IPS-11a (cell line): Measurements from ENCODE around the gene TRAPPC3.
"Not testable (repeated sequence)": the region's sequence is repeated elsewhere in the genome, so short reads cannot be mapped to it uniquely, and the experiment has no call there.

Source experiments
- H3K4me3 ChIP-seq: one replicate; pipeline ENCODE4 v1.5.1; 2013; ENCODE audit warnings: low read depth, low read length, control low read depth

The TRAPPC3 gene

GRCh38 chr1:36166938-36167905 is 17.9 kb upstream of the TRAPPC3 start:
- no peak overlapping the region for H3K4me3 ChIP-seq

GRCh38 chr1:36166136-36166535 is 16.9 kb upstream of the TRAPPC3 start:
- no peak overlapping the region for H3K4me3 ChIP-seq

DNA sequence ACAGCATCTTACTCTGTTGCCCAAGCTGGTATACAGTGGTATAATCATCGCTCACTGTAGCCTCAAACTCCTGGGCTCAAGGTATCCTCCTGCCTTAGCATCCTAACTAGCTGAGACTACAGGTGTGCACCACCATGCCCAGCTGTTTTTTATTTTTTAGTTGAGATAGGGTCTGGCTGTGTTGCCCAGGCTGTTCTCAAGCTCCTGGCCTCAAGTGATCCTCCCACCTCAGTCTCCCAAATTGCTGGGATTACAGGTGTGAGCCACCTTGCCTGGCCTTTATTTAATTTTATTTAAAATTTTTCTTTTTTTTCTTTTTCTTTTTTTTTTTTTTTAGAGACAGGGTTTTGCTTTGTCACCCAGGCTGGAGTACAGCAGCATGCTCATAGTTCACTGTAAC is 15.9 kb upstream of the TRAPPC3 start:
- no peak overlapping the region for H3K4me3 ChIP-seq

DNA sequence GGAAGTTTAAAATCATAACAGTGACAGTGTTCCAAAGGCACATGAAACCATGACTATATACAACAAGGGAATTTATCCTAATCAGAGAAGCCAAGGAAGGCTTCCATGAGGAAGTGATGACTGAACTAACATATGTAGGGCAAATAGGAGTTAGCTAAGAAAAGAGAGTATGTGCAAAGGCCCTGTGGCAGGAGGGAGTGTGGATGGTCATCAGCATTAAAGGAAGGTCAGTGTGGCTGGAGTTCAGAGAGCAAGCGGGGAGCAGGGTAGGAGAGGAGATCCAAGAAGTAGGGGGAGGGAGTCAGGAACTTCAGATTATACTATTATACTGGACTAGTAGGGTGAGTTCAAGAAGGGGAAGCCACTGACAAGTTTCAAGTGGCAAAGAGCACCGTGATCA is 15.1 kb upstream of the TRAPPC3 start:
- H3K4me3 ChIP-seq = no peak overlapping the region

DNA sequence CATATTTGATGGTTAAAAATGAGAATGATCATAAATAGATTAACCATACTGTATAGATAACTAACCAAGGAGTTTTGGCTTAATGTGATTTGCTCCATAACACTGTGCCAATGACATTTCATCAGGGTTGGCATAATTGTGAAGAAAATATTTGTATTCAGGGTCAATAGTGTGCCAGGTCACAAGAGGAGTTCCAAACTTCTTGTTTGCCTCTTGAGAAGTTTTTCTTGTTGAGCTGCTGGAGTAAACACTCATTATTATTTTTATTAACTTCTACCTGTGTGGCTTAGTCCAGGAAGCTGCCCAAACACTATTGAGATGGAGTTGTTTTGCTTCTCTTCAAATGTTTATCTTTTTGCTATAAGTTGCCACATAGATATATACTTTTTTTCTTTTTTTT is 14.1 kb upstream of the TRAPPC3 start:
- H3K4me3 ChIP-seq = no peak overlapping the region

DNA sequence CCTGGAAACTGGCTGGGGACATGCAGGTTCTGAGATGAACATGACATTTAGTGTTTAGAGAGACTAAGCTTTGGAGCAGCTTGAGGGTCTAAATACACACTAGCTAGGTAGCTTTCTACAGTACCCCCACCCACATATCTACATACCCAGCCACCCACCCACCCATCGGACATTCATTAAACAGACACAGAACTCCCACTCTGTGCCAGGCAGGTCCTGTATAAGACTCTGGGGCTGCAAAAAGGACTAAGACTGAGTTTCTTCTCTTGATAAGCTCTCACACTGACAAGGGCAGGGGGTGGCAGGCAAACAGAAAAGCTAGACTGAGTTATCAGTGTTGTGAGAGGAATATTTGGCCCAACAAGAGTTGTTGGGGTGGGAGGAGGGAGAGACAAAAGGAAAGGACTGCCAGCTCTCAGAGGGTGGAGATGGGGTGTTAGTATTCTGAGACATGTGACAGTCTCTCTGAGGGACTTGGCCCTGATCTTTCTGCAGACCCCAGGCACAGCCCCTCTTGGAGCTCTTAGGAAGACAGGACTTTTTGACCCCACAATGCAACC is 13.5 kb upstream of the TRAPPC3 start:
- no peak overlapping the region for H3K4me3 ChIP-seq

- no peak overlapping the region for H3K4me3 ChIP-seq
Measured at GRCh38 chr1:36161641-36162531, 12.6 kb upstream of the TRAPPC3 start.

GRCh38 chr1:36160949-36161485 is 11.7 kb upstream of the TRAPPC3 start:
- H3K4me3 ChIP-seq = peak overlapping the region; percentile 48

DNA sequence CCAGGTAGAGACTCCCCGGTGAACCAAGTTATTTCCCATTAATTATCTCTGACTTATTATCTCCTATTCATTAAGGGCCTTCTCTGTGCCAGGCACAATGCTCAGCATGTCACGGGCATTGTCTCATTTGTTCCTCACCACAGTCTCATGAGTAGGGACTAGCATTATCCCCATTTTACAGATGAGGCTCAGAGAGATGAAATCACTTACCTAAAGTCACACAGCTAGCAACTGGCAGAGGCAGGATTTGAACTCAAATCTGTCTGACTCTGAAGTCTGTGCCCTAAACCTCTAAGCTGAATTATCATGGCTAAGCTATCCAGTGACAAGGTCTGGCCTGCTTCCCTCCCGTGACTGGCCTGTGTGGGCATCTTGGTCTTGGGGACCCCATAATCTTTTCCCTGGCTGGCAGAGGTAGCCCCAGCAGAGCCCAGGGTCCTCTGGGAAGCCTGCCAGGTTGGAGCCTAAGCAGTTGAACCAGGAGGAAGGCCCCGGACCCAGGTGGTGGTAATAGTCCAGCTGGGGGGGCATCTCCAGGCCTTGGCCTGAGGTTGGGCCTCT is 11.2 kb upstream of the TRAPPC3 start:
- no peak overlapping the region for H3K4me3 ChIP-seq

DNA sequence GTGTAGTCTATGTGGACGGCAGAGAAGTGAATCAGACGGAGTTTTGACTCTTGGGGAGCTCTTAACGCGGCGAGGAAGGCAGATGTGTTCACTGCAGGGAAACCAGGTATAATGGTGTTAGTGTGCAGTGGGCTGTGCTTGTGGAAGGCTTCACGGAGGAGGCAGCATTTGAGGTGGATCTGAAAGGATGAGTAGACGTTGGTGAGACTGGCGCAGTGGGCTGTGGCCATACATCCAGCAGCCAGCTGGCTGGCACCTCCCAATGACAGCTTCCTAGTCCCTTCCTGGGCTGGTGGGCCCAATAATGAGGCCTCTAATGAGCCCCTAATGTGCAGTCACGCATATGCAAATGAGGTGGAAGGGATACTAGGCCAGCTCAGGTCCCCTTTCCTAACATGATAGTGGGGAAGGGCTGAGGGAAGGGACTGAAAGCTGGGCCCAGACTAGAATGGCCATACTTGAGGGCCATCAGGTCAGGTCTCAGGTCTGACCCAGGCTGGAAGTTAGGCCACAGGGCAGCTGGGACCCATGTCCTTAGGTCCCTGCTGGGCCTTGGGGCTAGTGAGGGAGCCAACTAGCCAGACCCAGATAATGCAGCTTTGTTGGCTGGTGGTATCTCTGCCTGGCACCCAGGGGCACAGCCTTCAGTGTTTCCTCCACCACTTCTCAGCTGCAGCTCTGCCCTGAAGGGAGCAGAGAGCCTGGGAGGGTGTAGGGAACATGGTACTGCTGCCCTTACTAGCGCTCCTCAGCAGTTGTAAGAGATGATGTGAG is 10.5 kb upstream of the TRAPPC3 start:
- no peak overlapping the region for H3K4me3 ChIP-seq

DNA sequence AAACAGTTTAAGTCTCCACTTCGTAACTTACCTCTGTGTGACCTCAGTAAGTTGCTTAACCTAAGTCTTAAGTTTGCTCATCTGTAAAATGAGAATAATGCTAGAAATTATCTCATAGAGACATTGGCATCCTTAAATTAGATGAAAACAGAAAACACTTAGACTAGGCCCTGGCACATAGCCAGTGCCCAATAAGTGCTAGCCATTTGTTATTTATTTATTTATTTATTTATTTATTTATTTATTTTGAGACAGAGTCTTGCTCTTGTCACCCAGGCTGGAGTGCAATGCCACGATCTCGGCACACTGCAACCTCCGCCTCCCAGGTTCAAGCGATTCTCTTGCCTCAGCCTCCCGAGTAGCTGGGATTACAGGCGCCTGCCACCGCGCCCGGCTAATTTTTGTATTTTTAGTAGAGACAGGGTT is 9.6 kb upstream of the TRAPPC3 start:
- H3K4me3 ChIP-seq = not testable (repeated sequence)

- H3K4me3 ChIP-seq = no peak overlapping the region
Measured at GRCh38 chr1:36157973-36158826, 8.9 kb upstream of the TRAPPC3 start.

GRCh38 chr1:36157115-36157903 is 8.0 kb upstream of the TRAPPC3 start:
- H3K4me3 ChIP-seq = peak overlapping the region; percentile 68

DNA sequence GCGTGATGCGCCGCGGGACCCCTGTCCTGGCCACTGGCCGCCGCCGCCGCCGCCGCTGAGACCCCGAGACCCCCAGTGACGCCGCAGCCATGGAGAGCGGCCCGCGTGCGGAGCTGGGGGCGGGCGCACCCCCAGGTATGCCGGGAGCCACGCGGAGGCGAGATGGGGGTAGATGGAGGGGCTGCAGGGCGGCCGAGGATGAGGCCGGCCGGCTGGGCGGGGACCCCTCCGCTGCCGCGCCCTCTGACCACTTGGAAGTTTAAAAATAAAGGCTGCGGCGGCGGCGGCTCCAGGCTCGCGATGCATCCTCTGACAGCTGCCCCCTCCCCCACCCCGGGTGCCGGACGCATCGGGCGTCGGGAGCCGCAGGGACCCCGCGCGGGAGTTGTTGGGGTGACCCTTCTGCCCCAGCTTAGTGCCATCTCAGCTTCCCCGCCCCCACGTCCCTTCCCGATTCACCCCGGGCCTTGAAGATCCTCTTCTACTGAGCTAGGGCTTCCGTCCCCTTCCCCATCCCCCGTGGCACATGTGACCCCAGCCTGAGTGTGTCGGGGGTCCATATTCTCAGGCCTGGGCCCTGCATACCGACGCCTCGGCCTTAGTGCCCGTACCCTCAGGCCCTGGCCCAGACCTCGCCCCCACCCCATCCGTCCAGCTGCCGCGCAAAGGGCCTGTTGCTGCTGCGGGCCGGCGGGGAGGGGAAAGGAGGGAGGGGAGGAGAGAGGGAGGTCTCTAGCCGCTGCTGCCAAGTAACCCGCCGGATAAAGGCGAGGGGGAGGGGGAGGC is 7.2 kb upstream of the TRAPPC3 start:
- H3K4me3 ChIP-seq = peak overlapping the region; percentile 68

- H3K4me3 ChIP-seq = peak within 1 kb of the TSS; percentile 68
Measured at GRCh38 chr1:36155408-36156328, 6.4 kb upstream of the TRAPPC3 start, which contains the start of gene MAP7D1. TSS of gene MAP7D1 (plus strand) at chr1:36156160. CDS start at chr1:36156418, 258 bp downstream.

GRCh38 chr1:36154765-36155407 is 5.6 kb upstream of the TRAPPC3 start:
- H3K4me3 ChIP-seq = peak overlapping the region; percentile 54
